HepG2 (cell line): Measurements from ENCODE around the gene SSU72. TPM values are rescaled to one million over a fixed set of nuclear protein-coding genes. Genes with fewer than 3 reads are reported as not detected.

Experiments used
- ATAD3A ChIP-seq: sonication (generic); formaldehyde crosslinking; IDR thresholded peaks from 2 replicates; pipeline ENCODE4 v1.4.0; 2020; ENCODE audit warnings: missing genetic modification reagents
- ATF7 ChIP-seq, 2 experiments: fragments of 450-650 bp in 1 of 2; sonication (generic) in 1 of 2; formaldehyde crosslinking in 1 of 2; IDR thresholded peaks; 2 replicates each; pipeline versions ENCODE4 v1.4.0 to v1.6.1; 2016 to 2020; ENCODE audit warnings: antibody characterized with exemption in 1 of 2, mild to moderate bottlenecking in 1 of 2, missing genetic modification reagents in 1 of 2
- BCL3 ChIP-seq: sonication (generic); formaldehyde crosslinking; IDR thresholded peaks from 2 replicates; pipeline ENCODE4 v1.5.1; 2020; ENCODE audit warnings: mild to moderate bottlenecking, missing genetic modification reagents, moderate library complexity
- CEBPG ChIP-seq: IDR thresholded peaks from 2 replicates; pipeline ENCODE4 v1.6.1; 2016
- CTCF ChIP-seq: sonication (generic); formaldehyde crosslinking; IDR thresholded peaks from 2 replicates; pipeline ENCODE4 v1.5.0; 2020; ENCODE audit warnings: mild to moderate bottlenecking, missing genetic modification reagents, moderate library complexity
- LCORL ChIP-seq, 2 experiments: fragments of 450-650 bp in 1 of 2; sonication (generic) in 1 of 2; formaldehyde crosslinking in 1 of 2; IDR thresholded peaks; 2 replicates each; pipeline versions ENCODE4 v1.5.0 to v1.6.1; 2017 to 2020; ENCODE audit warnings: antibody characterized with exemption in 1 of 2, missing genetic modification reagents in 1 of 2
- MYC ChIP-seq: sonication (generic); formaldehyde crosslinking; IDR thresholded peaks from 2 replicates; pipeline ENCODE4 v1.9.0; 2021; ENCODE audit warnings: missing genetic modification reagents, borderline replicate concordance
- MYNN ChIP-seq: sonication (generic); formaldehyde crosslinking; IDR thresholded peaks from 2 replicates; pipeline ENCODE4 v1.4.0; 2020; ENCODE audit warnings: mild to moderate bottlenecking, low read depth, missing genetic modification reagents
- NFKB2 ChIP-seq: sonication (generic); formaldehyde crosslinking; IDR thresholded peaks from 2 replicates; pipeline ENCODE4 v1.4.0; 2020; ENCODE audit warnings: missing genetic modification reagents, borderline replicate concordance
- PAXIP1 ChIP-seq: sonication (generic); formaldehyde crosslinking; conservative IDR thresholded peaks from 2 replicates; pipeline ENCODE4 v1.4.0; 2020; ENCODE audit warnings: mild to moderate bottlenecking, missing genetic modification reagents, moderate library complexity
- PBX2 ChIP-seq: IDR thresholded peaks from 2 replicates; pipeline ENCODE4 v1.6.1; 2016; ENCODE audit warnings: control low read depth
- RBM39 ChIP-seq: fragments of 200-400 bp; formaldehyde crosslinking; IDR thresholded peaks from one replicate; pipeline ENCODE4 v1.6.1; 2018; ENCODE audit warnings: antibody characterized with exemption, mild to moderate bottlenecking, low read depth, low read length; ENCODE audit not compliant: poor library complexity, severe bottlenecking
- TEAD3 ChIP-seq: optimal IDR thresholded peaks from 2 replicates; pipeline ENCODE3; 2016; ENCODE audit warnings: borderline replicate concordance
- TERF1 ChIP-seq: sonication (generic); formaldehyde crosslinking; IDR thresholded peaks from 2 replicates; pipeline ENCODE4 v1.8.0; 2022; ENCODE audit warnings: mild to moderate bottlenecking, missing genetic modification reagents, moderate library complexity
- XBP1 ChIP-seq: sonication (generic); formaldehyde crosslinking; IDR thresholded peaks from 2 replicates; pipeline ENCODE4 v1.5.0; 2020; ENCODE audit warnings: missing genetic modification reagents
- ZNF124 ChIP-seq: sonication (generic); formaldehyde crosslinking; IDR thresholded peaks from 2 replicates; pipeline ENCODE4 v1.4.0; 2020; ENCODE audit warnings: missing genetic modification reagents
- ZNF430 ChIP-seq: sonication (generic); formaldehyde crosslinking; IDR thresholded peaks from 2 replicates; pipeline ENCODE4 v1.9.0; 2021; ENCODE audit warnings: mild to moderate bottlenecking, missing genetic modification reagents
- ZNF552 ChIP-seq: sonication (generic); formaldehyde crosslinking; IDR thresholded peaks from 2 replicates; pipeline ENCODE4 v1.9.0; 2022; ENCODE audit warnings: missing genetic modification reagents, mild to moderate bottlenecking, borderline replicate concordance
- ZNF83 ChIP-seq: sonication (generic); formaldehyde crosslinking; IDR thresholded peaks from 2 replicates; pipeline ENCODE4 v1.4.0; 2020; ENCODE audit warnings: missing genetic modification reagents, mild to moderate bottlenecking, borderline replicate concordance
- polyA plus RNA-seq, 8 experiments: library from polyadenylated mRNA; depleted of rRNA in 3 of 8; stranded (reverse) in 7 of 8; unstranded in 1 of 8; fragments of >200 nt; fragmentation: Illumina TruSeq in 4 of 8; extraction: Trizol in 4 of 8; gene quantifications; 2 replicates each; pipeline versions ENCODE4 v1.2.1 to v1.2.3, GENCODE V29; 2011 to 2016; ENCODE audit warnings: low read depth in 4 of 8, missing spikeins in 1 of 8, mixed read lengths in 1 of 8; ENCODE audit not compliant: insufficient read depth in 1 of 8
- total RNA-seq, 5 experiments: library from RNA; depleted of rRNA; stranded (reverse); fragments of >200 nt; fragmentation: Illumina TruSeq; extraction: Trizol; gene quantifications; 2 replicates each; pipeline ENCODE4 v1.2.3, GENCODE V29; 2016; ENCODE audit warnings: low read depth in 1 of 5

Gene SSU72
- total and polyA plus RNA-seq, 2 of the 13 experiments (the other 11 are each of a cell fraction or from before 2014, with no cell fraction given) = 42.8 to 67.1 TPM

GRCh38 chr1:1573843-1574720 lies 581 bp downstream of the SSU72 start (continued):
- TF ChIP-seq ZNF430 (CRISPR knock-in tag) = peak; percentile 74; the same call in 1 of the 2 replicates
- TF ChIP-seq LCORL (IDR thresholded peaks at IDR 0.05) = no peak
- 0 out of 2 replicates have a peak, but pooled peaks have one; percentile 28 for TF ChIP-seq LCORL (CRISPR knock-in tag; IDR thresholded peaks at IDR 0.05)
- no peak for TF ChIP-seq PAXIP1
- no peak; the same call in 1 of the 2 replicates for TF ChIP-seq NFKB2 (CRISPR knock-in tag)
- TF ChIP-seq XBP1 (CRISPR knock-in tag) = no peak
- peak; percentile 31 for TF ChIP-seq TEAD3
- no peak for TF ChIP-seq ZNF83 (CRISPR knock-in tag)
- TF ChIP-seq ATF7 (IDR thresholded peaks at IDR 0.05) = no peak
- TF ChIP-seq ATF7 (CRISPR knock-in tag; IDR thresholded peaks at IDR 0.05) = no peak
- TF ChIP-seq BCL3 = 0 out of 2 replicates have a peak, but pooled peaks have one; percentile 11
- peak; percentile 81; the same call in 1 of the 2 replicates for TF ChIP-seq TERF1 (CRISPR knock-in tag)
- no peak for TF ChIP-seq ZNF124 (CRISPR knock-in tag)
- TF ChIP-seq ZNF552 = no peak
- TF ChIP-seq MYC (CRISPR knock-in tag) = peak; percentile 58; the same call in 1 of the 2 replicates
- TF ChIP-seq MYNN (CRISPR knock-in tag) = no peak
- TF ChIP-seq RBM39 = peak; percentile 39
- TF ChIP-seq ATAD3A (CRISPR knock-in tag) = no peak
- peak; percentile 50 for TF ChIP-seq CTCF (CRISPR knock-in tag)
- TF ChIP-seq PBX2 (CRISPR knock-in tag) = no peak
- no peak for TF ChIP-seq CEBPG (CRISPR knock-in tag)
